Upper lobe of right lung (tissue), 1 donor: ENCODE data around the gene VWA1. TPM values are rescaled to one million over a fixed set of nuclear protein-coding genes. Genes with fewer than 3 reads are reported as not detected.

ENCODE experiments used
- ATAC-seq: fragments of 200-7000 bp; cut with Tn5 transposase; one replicate; pipeline ENCODE4 v1.9.1; 2020; ENCODE audit warnings: mild to moderate bottlenecking, moderate library complexity
- DNase-seq: peaks from one replicate; pipeline ENCODE4 v3.0.0-alpha.2; 2020
- H3K27ac ChIP-seq: fragments of 200-600 bp; one replicate; pipeline ENCODE4 v1.8.0; 2022
- H3K27me3 ChIP-seq: fragments of 200-600 bp; one replicate; pipeline ENCODE4 v1.8.0; 2022; ENCODE audit warnings: mild to moderate bottlenecking
- H3K36me3 ChIP-seq: fragments of 200-600 bp; one replicate; pipeline ENCODE4 v1.8.0; 2022
- H3K4me1 ChIP-seq: fragments of 200-600 bp; one replicate; pipeline ENCODE4 v1.8.0; 2022
- H3K4me3 ChIP-seq: fragments of 200-600 bp; one replicate; pipeline ENCODE4 v1.8.0; 2022; ENCODE audit warnings: mild to moderate bottlenecking
- H3K9me3 ChIP-seq: fragments of 200-600 bp; one replicate; pipeline ENCODE4 v1.8.0; 2022
- intact Hi-C: fragments of 100-400 bp; cut with DNase I; formaldehyde crosslinking; loops from one replicate; pipeline ENCODE4 v1.11.0; 2022
- long read RNA-seq: library from polyadenylated mRNA; unstranded; transcript quantifications from one replicate; pipeline ENCODE4 v2.0.0, GENCODE V29; 2021
- total RNA-seq: library from RNA; stranded (reverse); fragmentation: NEBNext Ultra II Directional; extraction: Animal tissue kit (Norgen Biotek cat#: 25700); gene quantifications from one replicate; pipeline ENCODE4 v1.2.1, GENCODE V29; 2021
- TF ChIP-seq, protein P1 (sequence below): fragments of 200-600 bp; IDR thresholded peaks from one replicate; pipeline ENCODE4 v1.8.0; 2022; ENCODE audit warnings: antibody characterized with exemption
- donor health status: DM: no; HTN: yes; CAD: no; lungs with severe emphysema.

The VWA1 gene, protein sequence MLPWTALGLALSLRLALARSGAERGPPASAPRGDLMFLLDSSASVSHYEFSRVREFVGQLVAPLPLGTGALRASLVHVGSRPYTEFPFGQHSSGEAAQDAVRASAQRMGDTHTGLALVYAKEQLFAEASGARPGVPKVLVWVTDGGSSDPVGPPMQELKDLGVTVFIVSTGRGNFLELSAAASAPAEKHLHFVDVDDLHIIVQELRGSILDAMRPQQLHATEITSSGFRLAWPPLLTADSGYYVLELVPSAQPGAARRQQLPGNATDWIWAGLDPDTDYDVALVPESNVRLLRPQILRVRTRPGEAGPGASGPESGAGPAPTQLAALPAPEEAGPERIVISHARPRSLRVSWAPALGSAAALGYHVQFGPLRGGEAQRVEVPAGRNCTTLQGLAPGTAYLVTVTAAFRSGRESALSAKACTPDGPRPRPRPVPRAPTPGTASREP
- 87.4 TPM for total RNA-seq
- long read RNA-seq, full-length matches to known transcripts, result 294 of 360 reads
- long read RNA-seq, partial matches to known transcripts, result 19 of 360 reads
- long read RNA-seq, other reads (novel, unspliced or antisense), result 47 of 360 reads

DNA sequence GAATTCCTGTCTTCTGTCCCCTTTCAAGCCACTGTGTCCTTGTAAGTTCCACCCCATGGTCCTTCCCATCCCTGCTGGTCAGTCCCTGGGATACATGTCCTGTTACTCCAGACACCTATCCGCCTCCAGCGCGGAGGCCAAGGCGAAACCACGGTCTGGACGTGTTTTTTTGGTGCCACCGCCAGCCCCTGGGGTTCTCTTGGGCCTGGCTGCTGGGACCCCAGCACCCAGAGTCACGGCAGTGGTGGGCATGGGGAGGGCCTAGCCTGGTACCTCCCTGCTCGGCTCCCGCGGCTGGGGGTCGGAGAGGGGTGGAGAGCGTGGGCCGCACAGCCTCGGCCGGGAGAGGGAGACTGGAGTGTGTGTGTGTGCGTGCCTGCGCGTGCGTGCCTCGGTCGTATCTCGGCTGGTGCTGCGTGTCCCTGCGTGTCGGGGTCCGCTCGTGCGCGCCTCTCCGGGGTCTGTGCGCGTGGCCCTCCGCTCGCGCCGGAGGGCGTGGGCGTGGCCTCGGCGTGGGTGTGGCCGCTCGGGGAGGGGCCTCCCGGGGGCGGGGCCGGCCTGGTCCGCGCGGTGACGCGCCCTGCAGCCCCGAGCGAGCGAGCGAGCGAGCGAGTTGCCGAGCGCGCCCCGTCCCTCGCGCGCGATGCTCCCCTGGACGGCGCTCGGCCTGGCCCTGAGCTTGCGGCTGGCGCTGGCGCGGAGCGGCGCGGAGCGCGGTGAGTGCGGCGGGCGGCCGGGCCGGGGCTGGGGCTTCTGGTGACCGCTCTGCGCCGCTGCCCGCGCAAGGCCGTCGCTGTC, at the start of gene VWA1:
Gene VWA1, plus strand, starts transcription at position 585 of the 798 bp plus-strand sequence. Its CDS starts 59 bp downstream, at position 644.
- Histone ChIP-seq H3K4me3 (peak within 1 kb of the TSS; percentile 57), H3K9me3 (no peaks in the 10 kb centered on the region), H3K4me1 (peaks cover 58% of the 10 kb centered on the region), H3K27me3 (no peaks in the 10 kb centered on the region), H3K27ac (peak within 1 kb of the TSS; percentile 91), H3K36me3 (no peaks in the 10 kb centered on the region)
- peak; percentile 87 for DNase-seq
- TF ChIP-seq, protein P1, sequence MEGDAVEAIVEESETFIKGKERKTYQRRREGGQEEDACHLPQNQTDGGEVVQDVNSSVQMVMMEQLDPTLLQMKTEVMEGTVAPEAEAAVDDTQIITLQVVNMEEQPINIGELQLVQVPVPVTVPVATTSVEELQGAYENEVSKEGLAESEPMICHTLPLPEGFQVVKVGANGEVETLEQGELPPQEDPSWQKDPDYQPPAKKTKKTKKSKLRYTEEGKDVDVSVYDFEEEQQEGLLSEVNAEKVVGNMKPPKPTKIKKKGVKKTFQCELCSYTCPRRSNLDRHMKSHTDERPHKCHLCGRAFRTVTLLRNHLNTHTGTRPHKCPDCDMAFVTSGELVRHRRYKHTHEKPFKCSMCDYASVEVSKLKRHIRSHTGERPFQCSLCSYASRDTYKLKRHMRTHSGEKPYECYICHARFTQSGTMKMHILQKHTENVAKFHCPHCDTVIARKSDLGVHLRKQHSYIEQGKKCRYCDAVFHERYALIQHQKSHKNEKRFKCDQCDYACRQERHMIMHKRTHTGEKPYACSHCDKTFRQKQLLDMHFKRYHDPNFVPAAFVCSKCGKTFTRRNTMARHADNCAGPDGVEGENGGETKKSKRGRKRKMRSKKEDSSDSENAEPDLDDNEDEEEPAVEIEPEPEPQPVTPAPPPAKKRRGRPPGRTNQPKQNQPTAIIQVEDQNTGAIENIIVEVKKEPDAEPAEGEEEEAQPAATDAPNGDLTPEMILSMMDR, result no peak
- intact Hi-C loops, result no loop called here
- ATAC-seq, result peak; percentile 63

DNA sequence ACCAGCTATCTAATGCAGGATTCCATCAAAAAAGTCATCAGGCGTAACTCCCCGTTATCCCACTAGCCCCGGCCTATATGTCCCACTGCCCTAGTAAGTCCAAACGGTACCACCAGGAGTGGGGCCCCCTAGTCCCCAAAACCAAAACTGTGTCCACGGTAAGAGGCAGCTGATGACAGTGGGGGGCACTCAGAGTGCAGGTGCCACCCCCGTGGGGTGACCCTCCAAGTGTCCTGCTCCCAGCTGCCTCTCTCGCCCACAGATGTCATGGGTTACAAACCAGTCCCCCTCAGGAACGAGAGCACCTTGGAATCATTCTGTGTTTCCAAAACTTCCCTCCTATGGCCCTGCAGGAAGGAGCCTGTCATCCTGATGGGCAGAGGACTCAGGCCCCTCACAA, 49.6 kb upstream of the VWA1 start:
- Histone ChIP-seq H3K4me3 (no peak overlapping the region), H3K36me3 (peaks cover 56% of the 10 kb centered on the region), H3K27ac (no peak overlapping the region), H3K9me3 (no peaks in the 10 kb centered on the region), H3K4me1 (no peaks in the 10 kb centered on the region), H3K27me3 (no peaks in the 10 kb centered on the region)
- ATAC-seq, result no peak
- intact Hi-C loops, result no loop called here
- TF ChIP-seq, protein P1, result no peak
- no peak for DNase-seq

DNA sequence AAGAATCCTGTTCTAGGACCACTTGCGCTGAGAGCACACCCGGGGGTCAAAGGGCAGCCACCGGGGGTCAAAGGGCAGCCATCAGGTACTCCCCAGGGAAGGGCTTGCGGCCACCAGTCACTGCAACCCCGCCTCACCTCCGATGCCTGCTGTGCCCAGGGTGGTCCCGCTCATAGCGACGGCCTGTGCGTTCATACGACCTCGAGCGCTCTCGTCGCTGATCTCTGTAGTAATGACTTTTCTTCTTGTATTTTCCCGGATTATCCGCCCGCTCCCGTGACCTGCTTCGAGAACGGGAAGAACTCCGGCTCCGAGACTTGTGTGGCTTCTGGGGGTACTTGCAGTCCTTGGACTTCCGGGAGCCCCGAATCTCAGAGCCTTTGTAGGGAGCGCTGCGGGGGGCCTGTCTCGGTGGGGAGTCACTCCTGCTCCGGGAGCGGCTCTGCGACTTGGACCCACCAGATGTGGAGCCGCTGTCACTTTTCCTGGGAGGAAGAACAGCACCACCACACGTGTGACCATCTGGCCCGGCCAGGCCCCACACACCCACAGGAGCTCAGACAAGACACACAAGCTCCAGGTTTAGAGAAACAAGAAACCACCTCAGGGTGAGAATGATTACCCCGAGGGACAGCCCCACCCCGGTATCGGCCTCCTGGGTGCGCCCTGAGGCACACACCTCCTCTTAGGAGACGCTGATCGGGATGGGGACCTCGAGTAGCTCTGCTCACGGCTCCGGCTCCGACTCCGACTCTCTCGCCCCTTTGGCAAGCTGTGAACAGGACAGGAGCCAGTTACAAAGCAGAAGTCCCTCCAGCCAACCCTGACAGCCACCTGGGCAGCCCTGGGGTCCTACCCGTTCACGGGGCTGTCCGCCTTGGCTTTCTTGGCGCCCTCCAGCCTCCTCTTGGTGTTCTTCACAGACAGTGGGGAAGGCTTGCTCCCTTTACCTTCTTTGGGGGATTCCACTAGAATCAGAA, 48.1 kb upstream of the VWA1 start:
- ATAC-seq (no peak), DNase-seq (no peak)
- TF ChIP-seq, protein P1, result no peak
- H3K4me3 ChIP-seq, result no peak overlapping the region
- H3K4me1 ChIP-seq, result no peaks in the 10 kb centered on the region
- H3K9me3 ChIP-seq, result no peaks in the 10 kb centered on the region
- H3K27me3 ChIP-seq, result no peaks in the 10 kb centered on the region
- H3K36me3 ChIP-seq, result peaks cover 71% of the 10 kb centered on the region
- intact Hi-C loops, result no loop called here
- no peak overlapping the region for H3K27ac ChIP-seq

DNA sequence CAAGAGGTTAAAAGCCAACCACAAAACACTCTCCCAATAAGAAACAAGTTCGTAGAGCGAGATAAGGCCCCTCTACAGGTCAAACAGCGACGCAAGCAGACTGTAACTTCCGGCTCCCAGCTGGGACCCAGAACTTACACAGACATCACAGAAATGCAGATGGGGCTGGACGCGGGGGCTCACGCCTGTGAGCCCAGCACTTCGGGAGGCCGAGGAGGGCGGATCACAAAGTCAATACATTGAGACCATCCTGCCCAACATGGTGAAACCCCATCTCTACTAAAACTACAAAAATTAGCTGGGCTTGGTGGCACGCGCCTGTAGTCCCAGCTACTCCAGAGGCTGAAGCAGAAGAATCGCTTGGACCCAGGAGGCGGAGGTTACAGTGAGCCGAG, 47.4 kb upstream of the VWA1 start:
- intact Hi-C loops, result no loop called here
- no peak overlapping the region for H3K27ac ChIP-seq

More for the DNA sequence above, 47.4 kb upstream of the VWA1 start:
- no peaks in the 10 kb centered on the region for H3K4me1 ChIP-seq
- TF ChIP-seq, protein P1, result no peak
- no peaks in the 10 kb centered on the region for H3K9me3 ChIP-seq
- no peak overlapping the region for H3K4me3 ChIP-seq
- H3K27me3 ChIP-seq, result no peaks in the 10 kb centered on the region
- no peak for DNase-seq
- no peak for ATAC-seq
- peaks cover 78% of the 10 kb centered on the region for H3K36me3 ChIP-seq
